ENCODE data around the gene LARGE1.

The LARGE1 gene

DNA sequence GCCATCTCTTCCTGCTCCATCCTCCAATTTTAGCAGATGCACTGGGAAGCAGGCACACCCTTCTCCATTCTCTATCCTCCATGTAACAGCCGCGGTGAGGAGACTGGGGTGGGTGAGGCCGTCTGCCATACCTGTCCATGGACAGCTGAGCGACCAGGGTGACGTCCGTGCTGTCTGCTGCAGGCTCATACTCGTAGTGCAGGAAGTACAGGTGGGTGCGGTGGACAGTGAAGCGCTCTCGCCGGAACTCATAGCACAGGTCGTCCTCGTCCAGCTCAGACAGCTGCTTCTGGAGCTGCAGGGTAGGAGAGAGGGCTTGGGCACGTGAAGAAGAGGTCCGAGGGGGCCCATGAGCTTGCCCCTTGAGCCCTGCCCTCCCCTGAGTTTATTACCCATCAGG, 604.3 kb downstream of the LARGE1 start:
- DNase-seq: peak in 1 of 10 donors; percentile 52
- intact Hi-C loops (cut with DNase I): no loop called here

DNA sequence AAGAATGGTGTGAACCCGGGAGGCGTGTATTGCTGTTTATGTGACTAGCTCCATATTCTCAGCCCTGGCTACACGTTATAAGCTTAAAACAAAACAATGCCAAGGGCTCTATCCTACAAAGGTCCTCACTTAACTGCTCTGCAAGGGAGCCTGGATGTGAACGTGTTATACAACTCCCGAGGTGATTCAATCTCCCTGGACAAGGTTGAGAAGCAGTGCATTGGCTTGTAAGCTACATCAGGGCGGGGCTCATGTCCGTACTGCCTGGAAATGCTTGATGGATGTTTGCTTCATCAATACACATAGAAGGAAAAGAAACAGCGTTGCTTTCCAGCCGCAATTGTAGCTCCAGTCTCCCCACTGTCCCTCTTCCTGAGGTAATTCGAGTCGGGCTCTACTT, 605.2 kb downstream of the LARGE1 start:
- peak in 1 of 10 donors; percentile 12 for DNase-seq
- intact Hi-C loops (cut with DNase I): no loop called here

DNA sequence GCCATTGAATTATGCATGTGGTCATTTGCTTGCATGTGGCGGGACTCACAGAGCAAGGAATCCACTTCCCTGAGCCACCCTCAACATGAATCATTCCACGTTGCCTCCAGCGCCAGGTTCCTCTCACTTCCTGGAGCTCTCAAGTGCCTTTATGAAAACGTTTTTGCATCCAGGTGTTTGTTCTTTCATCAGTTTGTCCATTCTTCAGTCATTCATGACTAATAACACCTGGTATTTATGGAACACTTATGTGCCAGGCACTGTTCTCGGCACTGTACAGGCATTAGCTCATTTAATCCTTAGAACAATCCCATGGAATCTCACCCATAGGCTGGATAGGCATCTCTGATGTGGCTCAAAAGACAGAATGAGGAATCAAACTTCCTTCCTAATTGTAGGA, 606.0 kb downstream of the LARGE1 start:
- intact Hi-C loops (cut with DNase I): no loop called here
- DNase-seq: no peak

DNA sequence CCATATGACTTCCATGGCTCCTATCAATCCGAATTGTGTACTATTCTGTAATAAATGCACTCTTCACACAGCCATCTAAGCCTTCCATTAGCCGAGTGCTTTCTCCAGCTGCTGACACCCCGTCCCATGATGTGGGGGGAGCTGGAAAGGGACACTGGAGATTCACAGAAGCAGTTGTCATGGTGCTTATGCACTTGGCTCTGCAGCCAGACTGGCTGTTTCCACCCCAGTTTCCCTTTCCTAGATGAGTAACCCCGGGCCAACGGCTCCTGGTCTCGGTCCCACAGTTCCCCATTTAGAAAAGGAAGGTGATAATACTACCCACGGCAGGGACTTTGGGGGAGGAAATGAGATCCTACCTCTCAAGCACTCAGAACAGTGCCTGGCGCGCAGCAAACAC, 617.2 kb downstream of the LARGE1 start:
- DNase-seq: peak in 3 of 10 donors; percentile 24 to 85 (median 31)
- intact Hi-C loops (cut with DNase I): loop anchor here (2.0 to 5.0 kb wide), 5 partner anchors 219 to 1849 kb away; partner anchors contain the start of gene LARGE1

DNA sequence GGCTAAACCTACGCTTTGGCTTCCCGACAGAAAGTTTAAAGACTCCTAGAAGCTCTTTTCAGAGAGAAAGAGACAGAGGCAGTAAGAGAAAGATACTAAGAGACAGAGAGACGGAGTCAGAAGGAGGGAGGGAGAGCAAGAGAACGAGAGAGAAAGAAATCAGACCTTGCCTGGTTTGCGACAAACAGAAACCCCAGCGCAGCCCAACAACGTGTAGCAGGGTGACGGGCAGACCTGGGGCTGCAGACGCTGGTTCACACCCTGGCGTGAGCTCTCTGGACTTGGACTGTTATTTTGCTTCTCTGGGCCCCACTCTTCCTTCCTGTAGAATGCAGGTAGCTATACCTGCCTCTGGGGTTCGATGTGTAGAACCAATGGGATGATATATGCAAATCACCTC, 617.7 kb downstream of the LARGE1 start:
- intact Hi-C loops (cut with DNase I): loop anchor here (1.0 to 5.0 kb wide), 6 partner anchors 220 to 1850 kb away; partner anchors contain the start of gene LARGE1
- DNase-seq: no peak

DNA sequence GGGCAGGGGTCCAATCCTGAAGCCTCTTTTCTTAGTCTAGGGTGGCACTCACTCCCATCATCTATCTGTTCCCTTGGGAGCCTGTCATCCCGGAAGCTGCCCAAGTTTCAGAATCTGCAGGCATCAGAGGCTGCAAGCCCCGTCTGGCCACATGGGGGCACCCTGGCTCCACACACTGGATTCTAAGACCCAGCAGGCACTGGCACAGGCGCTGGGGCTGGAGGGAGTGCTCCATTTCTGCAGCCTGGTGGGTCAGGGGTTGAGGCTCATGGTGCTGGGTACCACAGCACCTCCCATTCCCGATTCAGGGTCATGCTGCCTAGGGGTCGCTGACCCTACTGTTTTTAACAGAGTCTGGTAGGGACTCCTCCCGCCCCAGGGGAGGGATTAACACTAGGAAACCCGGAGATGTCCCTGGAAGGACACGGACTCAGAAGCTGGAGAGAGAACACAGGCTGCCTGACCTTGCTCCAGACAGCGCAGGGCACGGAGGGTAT, 618.2 kb downstream of the LARGE1 start:
- peak; percentile 79 to 98 (median 91) for DNase-seq
- intact Hi-C loops (cut with DNase I): loop anchor here (1.0 to 5.0 kb wide), 6 partner anchors 220 to 1850 kb away; partner anchors contain the start of gene LARGE1

DNA sequence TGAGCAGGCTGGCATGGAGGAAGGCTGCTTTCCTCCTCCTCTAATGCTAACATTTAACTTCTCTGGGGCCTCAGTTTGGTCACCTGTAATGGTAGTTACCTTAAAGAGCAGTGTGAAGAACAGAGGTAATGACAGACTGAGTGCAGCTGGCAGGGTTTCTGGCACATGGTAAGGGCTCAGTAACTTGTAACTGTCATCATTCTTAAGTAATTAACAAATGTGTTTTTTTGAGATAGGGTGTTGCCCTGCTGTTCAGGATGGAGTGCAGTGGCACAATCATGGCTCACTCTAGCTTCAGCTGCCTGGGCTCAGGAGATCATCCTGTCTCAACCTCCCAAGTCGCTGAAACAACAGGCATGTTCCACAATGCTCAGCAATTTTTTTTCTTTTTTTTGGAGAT, 620.1 kb downstream of the LARGE1 start:
- no peak for DNase-seq
- intact Hi-C loops (cut with DNase I): loop anchor here (5.0 kb wide), 4 partner anchors 222 to 1852 kb away; no protein-coding TSS in a partner anchor

DNA sequence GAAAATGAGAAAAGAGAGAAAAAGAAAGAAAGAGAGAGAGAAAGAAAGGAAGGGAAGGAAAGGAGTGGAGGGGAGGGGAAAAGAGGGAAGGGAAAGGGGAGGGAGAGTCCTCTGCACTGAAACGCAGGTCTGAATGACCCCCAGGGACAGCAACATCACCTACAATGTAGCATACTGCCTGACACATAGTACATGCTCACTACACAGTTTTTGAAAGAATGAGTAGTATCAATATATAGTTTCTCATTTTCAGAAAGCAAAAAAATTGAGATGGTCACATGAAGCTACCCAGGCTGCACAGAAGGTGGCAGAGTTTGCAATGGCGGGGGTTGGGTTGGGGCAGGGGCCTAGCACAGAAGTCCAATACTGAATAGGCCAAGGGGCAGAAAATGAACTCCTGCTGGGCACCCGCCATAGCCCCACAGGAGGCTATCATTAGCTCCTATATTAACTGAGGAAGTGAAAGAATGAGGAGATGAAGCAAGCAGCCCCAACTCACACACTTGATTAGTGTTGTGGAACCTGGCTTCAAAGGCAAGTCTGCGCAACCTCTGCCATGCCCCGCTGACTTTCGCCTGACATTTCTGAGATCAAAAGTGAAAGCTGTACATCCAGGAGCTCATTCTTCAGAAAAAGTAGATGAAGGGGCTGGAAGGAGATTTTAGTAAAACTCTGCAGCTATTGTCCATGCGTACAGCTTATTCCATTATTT, 620.9 kb downstream of the LARGE1 start:
- no peak for DNase-seq

DNA sequence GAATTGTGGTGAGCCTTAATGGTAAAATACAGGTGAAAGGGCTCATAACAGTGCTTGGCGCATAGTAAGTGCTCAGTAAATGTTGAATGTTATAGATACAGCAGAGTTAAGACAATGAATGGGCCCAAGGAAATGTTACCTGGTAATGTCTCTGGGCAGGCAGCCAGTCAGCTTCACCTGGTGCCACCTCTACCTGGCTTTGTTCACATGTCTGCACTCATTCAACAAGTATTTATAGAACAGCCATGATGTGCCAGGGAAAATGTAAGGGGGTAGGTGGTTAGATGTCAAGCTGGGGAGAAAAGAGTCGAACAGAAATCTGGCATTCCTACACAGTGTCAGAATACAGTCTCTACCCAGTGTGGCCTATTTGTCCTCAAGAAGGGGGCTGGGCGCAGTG, 623.3 kb downstream of the LARGE1 start:
- no peak for DNase-seq
- intact Hi-C loops (cut with DNase I): no loop called here

More for the DNA sequence above, 620.9 kb downstream of the LARGE1 start:
- intact Hi-C loops (cut with DNase I): no loop called here

DNA sequence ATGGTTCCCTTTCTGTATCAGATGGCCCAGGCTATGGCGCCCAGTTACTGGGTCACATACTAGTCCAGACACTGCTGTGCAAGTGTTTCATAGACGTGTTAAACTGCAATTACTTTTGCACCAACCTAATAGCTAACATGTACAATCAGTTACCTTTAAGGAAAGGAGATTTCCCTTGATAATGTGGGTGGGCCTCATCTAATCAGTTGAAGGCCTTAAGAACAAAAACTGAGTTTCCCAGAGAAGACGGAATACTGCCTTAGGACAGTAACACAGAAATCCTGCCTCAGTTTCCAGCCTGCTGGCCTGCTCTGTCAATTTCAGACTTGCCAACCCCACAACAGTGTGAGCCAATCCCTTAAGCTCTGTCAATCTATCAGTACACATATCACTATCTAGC, 632.2 kb downstream of the LARGE1 start:
- intact Hi-C loops (cut with DNase I): no loop called here
- no peak for DNase-seq

DNA sequence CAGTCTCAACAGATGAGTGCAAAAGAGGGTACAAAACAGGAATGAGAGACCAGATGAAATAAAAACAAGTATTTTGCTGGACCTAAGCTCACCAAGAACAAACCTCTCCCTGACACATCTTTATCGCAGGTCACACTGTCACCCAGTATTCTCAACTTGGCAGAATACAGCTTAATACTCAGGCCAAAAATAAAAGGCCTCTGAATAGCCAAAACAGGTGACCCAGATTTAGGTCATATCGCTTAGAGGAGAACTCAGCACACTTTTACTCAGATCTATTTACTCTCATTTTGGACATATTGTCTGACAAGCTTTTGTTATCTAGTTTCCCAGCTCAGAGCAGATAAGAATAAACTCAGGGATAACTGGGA, 645.2 kb downstream of the LARGE1 start:
- no peak for DNase-seq
- intact Hi-C loops (cut with DNase I): no loop called here

DNA sequence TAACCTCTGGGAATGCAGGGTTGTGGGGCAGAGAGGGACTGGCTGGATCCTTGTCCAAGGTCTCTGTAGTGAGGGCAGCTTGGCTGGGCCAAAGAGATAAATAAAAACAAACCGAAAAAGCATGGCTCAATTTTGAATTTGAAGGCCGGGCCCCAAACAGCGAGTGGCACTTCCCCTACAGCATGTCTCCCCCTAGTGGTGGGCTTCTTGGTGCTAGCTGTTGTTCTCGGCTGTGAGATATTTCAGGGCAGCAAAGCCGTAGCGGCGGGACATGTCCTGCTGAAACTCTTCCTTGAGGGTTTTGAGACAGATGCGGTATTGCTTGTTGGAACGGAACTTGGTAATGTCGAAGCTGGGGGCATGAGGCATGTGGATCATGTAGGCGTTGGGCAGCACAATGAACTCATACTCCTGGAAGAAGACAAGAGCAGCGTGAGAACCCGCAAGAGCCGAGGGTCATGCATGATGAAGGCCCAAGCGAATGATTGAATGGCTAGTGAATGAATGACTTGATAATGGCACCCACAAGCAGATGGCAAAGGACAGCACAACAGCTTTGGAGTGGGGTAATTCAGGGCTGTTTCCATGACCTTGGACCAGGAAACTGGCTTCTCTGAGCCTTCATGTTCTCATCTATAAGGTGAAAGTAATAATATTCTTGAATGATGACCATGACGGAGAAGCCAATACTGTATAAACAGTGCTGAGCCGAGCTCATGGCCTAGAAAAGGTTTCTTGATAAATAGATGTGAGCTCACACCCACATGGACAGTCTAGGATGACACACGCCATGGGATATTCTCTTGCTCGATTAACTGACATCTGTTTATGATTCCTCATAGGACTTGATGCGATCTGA, 645.8 kb downstream of the LARGE1 start:
- intact Hi-C loops (cut with DNase I): no loop called here
- DNase-seq: no peak

DNA sequence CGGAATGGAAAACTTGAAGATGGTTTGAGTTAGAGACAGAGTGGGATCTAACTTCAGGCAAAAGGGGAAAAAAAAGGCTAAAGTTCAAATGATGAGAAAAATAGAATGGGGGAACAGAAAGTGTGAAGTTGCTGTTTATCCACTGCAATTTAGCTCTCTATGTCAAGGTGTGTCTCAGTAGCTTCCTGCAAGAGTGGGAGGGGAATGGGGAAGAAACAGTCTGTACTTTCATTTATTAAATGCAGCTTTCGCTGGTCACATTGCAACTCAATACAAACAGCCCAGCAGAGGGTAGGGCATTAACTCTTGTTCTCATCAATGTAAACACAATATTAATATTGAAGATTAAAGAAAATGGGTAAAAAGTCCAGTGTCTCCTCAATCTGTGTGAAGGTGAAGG, 647.4 kb downstream of the LARGE1 start:
- intact Hi-C loops (cut with DNase I): no loop called here
- DNase-seq: no peak

DNA sequence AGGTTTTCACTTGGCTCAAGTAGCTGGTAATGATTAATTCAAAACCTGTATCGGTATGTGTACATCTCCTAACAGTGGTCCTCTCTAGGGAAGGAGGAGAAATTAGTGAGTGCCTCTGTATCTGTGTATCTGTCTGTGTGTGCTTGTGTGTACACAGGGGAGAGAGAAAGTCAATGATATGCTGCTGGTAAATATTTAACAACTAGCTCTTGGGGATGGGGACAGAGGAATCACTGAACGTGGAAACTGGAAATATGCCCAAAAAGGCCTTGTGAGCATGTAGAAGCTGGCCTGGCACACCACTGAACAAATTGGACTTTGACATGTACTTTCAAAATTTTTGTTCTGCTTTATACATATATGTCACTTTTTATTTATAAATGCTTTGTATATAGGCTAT, 648.1 kb downstream of the LARGE1 start:
- intact Hi-C loops (cut with DNase I): no loop called here
- DNase-seq: no peak

DNA sequence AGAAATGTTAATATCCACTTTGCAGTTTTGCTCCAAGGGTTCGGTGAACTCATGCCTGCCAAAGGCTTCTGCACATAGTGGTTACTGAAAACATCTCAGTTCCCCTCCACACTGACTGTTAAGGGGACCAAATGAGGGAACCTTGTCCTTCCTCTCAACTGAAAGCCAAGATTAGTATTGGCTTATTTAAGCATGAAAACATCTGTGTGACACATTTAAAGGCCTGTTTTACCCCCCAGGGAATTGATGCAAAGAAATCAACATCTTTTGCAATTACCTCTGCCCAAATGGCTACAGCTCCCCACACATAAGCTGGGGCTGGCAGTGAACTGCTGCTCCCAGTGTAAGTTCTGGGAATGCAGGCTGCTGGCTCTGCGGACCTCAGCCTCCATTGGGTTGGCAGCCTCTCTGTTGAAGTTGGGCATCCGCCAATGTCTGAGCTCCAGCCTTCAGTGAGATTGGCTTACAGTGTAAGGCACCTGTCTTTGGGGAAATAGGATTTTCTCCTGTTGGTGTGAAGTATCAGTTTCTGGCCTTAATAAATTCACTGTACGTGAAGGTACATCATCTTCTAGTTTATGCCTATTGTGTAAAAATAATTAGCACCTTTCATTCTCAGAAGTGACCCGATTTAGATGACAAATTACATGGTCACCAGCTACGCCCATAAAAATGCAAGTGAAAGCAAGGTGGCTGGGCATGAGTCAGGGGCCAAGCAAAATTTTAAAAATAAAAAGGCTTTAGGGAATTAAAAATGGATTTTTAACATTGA, 648.7 kb downstream of the LARGE1 start:
- peak; percentile 27 to 89 (median 49) for DNase-seq
- intact Hi-C loops (cut with DNase I): no loop called here

DNA sequence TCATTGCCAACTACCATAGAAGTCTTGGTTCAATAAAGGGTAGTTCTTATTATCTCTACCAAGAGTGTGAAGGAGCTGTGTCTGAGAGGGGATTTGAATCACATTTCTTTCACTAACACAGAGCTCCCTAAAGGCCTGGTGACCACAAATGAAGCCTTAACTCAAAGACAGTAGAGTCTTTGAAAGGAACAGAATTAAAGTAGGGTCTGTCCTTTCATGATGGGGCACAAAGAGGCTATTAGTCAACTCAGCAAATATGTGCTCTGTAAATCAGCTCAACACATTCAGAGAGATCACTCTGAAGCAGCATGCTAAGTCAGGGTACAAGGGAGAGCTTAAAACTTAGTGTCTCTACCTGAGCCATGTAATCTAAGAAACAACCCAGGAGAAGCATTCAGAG, 649.7 kb downstream of the LARGE1 start:
- DNase-seq: no peak
- intact Hi-C loops (cut with DNase I): no loop called here

DNA sequence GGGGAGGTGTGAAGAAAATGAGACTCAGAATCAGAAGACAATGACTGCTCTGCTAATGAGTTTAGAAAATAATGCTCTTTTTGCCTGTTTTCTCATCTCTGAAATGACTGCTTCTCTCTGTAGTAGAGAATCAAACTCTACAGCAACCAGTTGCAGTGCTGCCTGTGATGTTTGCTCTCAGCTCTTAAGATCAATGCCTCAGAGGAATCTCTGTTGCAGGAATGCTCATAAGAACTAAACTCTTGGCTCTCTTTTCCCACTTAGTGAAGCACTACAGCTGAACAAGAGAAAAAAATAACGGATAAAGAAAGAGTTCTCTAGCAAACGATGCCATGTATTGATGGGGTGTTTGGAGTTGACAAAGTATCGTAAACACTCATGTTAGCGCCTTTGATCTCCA, 658.6 kb downstream of the LARGE1 start:
- intact Hi-C loops (cut with DNase I): no loop called here

DNA sequence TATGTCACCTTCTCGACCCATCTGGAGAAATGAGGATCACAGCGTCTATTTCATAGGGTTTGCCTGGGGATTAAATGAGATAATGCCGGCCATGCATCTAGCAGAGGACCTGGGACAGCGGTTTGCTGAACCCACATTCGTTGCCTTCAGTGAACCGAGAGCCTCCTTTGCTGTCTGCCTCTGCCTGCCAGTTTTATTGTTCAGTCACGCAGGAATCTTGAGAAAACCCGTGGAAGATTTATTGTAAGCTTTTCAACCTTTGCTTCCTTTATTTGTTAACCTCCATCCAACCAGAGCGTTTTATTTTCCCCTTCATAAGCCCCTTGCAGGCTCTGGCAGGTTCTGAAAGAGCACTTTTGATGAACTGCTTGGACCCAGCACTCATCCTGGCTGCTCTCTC, 659.8 kb downstream of the LARGE1 start:
- no peak for DNase-seq
- intact Hi-C loops (cut with DNase I): no loop called here

More for the DNA sequence above, 658.6 kb downstream of the LARGE1 start:
- DNase-seq: no peak

DNA sequence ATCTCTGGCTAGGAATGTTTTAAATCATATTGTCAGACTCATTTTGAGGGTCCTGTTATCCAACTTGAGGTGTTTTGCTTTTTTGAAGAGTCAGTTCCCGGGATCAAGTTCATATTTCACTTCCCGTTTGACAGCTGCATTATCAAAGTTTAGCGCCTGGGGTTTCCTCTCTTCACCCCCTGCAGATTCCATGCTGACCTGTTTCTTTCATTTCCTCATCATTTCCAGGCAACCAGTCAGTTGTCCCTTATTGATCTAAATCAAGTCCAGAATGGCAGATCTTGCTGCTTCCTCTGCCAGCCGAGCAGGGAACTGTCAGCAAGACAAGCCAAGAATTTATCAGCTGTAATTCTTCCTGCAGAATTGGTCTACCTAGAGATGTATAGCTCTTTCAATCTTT, 664.5 kb downstream of the LARGE1 start:
- intact Hi-C loops (cut with DNase I): no loop called here
- no peak for DNase-seq

DNA sequence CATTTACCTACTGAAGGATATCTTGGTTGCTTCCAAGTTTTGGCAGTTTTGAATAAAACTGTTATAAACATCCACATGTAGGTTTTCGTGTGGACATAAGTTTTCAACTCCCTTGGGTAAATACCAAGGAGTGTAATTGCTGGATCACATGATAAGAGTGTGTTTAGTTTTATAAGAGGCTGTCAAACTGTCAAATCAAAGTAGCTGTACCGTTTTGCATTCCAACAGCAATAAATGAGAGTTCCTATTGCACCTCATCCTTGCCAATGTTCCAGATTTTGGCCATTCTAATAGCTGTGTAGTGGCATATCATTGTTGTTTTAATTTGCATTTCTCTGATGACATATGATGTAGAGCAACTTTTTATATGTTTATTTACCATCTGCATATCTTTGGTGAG, 671.3 kb downstream of the LARGE1 start:
- intact Hi-C loops (cut with DNase I): no loop called here
- DNase-seq: no peak

DNA sequence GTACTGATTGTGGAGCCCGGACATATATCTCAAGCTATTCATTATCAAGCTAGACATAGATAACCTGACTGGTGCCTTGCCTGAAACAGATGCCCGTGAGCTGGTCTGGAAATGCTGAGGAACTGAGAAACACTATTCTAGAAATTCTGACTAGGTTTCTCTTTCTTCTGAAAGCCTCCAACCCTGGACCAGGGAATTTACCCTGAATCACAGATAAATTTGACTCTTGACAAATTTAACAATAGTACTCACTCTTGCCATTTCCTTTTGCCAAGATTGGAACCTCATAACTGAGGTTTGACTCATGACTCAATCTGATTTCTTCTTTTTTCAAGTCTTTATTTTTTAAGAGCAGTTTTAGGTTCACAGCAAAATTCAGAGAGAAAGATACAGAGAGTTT, 672.5 kb downstream of the LARGE1 start:
- intact Hi-C loops (cut with DNase I): no loop called here

More for the DNA sequence above, 672.5 kb downstream of the LARGE1 start:
- no peak for DNase-seq

Data from posterior cingulate gyrus (tissue), 11 donors.